GM20431 (cell line): ENCODE data around the gene PKM.

Source experiments
- in situ Hi-C: fragments of 300-500 bp; cut with MseI, MboI; formaldehyde crosslinking; loops from one replicate; pipeline ENCODE4 v1.15.0; 2020; ENCODE audit warnings: low sequenced_read_pairs; ENCODE audit not compliant: unreplicated experiment

PKM gene

DNA sequence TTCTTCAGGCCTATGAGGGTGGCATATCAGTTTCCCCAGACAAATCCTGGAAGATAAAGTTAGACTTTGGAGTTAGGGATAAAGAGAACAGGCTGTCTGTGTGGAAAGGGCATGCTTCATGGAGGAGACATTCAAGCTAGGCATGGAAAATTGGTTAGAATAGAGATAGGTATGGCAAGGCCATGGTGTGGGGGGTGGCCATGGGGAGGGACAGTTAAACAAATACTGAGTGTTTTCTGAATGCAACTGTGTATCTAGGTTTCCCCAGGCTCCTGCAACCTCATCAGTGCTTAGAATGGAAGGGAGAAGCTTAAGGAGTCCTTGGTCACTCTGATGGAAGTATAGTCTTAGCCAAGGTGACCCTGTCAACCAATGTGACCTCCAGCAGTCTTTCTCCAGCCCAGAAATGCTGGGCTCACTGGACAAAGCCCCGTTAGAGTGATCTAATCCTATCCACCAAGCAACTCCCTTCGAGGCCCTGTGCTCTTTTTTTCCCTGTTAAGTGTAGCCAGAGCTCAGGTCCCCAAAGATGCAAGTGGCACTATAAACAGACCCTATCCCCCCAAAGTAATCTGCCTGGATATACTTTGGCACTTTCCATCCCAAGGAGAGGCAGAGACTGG is 5.5 kb upstream of the PKM start:
- in situ Hi-C loops, result no loop called here

GRCh38 chr15:72235298-72235697 is 4.3 kb upstream of the PKM start:
- in situ Hi-C loops, result no loop called here

GRCh38 chr15:72233769-72234168 is 2.8 kb upstream of the PKM start:
- in situ Hi-C loops, result no loop called here

DNA sequence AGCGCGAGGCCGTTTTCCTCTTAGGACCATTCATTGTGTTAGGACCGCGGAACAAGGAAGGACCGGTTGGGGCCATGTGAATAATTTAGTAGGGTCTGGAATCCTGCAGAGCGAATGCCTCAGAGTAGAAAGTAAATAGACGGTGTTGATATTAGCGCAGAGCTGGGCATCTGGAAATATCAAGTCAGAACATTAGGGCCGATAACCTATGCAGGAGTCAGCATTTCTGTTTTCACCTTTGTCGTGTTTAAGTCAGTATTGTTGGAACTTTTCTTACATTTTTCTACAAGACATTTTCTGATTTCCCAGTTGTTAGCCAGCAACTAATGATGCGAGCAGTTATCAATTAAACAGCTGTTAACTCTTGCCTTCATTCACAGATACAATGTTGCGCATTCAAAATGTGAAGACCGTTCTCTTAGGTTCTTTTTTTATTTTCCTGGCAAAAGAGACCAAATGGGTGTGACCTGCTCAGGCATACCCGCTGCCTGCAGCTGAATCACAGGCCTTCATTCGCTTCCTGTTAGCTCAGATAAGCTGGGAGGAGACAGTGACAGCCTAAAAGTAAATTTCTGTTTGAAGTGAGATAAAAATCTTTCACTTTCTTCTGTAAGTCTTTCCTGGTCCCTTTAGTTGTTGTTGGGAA is 966 bp upstream of the PKM start:
- in situ Hi-C loops, result no loop called here

GRCh38 chr15:72230197-72231065 is 559 bp downstream of the PKM start:
- in situ Hi-C loops, result no loop called here

DNA sequence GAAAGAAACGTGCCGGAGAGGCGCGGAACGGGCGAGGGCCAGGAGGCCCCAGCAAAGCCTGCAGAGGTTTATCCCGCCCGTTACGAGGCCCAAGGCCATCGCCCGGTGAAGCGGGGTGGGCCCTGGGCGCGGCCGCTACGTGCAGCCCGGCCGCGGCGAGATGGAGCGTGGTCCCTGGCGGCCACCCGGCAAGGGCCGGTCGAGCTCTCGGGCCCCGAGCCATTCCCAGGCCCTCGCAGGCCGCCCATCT is 1.1 kb downstream of the PKM start:
- in situ Hi-C loops, result no loop called here

DNA sequence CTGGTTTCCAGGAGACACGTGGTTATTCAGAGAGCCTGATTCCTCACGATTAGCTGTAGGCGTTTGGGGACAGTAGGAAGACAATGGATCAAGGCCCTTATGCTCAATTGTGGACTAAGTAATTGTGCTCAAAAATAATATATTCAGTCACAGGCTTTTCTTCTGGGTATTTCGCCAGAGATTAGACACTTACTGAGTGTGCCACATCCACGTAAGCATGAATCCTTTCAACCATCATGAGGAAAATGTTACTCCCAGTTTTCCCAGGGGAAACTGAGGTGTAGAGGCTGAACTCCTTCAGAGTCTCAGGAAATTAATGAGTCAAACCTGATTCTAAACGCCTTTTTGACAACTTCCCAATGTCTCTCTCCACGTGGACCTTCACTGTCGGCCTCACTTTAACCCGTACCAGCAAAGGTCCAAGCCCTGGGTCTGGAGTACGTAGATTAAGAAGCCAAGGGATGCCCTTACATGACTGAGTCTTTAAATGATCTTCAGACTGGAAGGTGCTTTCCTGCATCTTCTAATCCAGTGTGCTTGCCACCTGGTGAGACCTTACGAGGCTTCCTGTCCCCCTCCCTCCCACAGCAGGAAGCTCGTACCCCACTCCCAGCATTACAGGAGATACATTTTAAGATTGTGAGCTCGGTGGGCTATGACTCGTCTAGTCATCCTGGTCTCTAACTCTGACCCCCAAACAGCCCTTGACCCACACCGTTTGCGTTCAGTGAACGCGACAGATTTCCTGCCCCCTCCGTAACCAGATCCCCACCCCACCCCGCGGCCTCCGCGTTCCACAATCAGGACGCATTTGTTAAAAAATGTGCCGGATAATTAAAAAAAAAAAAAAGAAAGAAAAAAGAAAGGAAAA is 1.7 kb downstream of the PKM start:
- in situ Hi-C loops, result no loop called here

- in situ Hi-C loops, result no loop called here
Measured at GRCh38 chr15:72227720-72228119, 3.3 kb downstream of the PKM start.

DNA sequence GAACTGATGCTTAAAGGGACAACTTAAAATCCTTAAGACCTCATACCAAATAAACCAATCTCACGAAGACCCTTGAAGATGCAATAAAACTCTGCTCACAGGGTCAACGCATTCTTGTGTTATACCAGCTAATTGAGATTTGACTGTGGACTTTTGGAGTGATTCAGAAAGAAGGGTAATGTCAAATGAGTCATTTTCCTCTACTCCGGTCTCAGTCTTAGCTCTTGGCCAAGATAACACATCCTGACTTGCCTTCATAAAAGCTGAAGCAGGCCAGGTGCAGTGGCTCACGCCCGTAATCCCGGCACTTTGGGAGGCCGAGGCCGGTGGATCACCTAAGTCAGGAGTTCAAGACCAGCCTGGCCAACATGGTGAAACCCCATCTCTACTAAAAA is 3.8 kb downstream of the PKM start:
- in situ Hi-C loops, result no loop called here

- in situ Hi-C loops, result no loop called here
Measured at GRCh38 chr15:72223278-72223677, 7.7 kb downstream of the PKM start.

DNA sequence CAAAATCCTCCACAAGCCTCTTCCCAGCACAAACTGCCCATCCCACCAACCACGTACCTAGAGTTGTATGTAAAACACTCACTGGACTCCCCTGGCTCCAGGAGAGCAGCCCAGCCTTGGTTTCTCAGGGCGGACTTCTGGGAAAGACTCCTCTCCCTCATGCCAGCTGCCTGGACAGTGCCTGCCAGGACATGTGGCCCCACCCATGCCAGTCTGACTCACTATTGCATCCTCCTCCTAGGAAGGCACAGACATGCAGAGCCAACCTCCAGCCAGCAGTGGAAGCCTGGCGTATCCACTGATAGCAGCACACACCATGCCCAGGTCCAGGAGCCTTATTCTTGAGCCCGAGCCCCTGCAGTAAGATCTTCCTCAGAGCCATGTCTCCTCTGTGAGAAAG is 8.6 kb downstream of the PKM start:
- in situ Hi-C loops, result no loop called here

DNA sequence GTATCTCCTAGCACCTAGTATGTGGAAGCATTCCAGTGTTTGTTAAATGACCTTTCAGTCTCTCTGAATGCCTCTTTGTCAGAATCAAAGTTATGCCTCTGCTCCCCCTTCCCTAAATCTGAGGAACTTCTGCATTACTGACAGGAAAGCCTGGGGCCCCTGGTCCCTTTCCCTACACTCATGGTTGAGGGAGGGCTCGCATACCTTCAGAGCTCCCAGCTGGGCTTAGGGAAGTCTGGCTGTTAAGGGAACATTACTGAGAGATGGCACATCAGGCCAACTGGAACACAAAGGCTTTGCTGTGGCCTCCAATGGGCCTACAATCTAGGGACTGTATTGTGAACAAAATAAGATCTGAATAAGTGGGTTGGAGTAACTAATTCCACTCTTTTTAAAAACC is 10.3 kb downstream of the PKM start:
- in situ Hi-C loops, result no loop called here

DNA sequence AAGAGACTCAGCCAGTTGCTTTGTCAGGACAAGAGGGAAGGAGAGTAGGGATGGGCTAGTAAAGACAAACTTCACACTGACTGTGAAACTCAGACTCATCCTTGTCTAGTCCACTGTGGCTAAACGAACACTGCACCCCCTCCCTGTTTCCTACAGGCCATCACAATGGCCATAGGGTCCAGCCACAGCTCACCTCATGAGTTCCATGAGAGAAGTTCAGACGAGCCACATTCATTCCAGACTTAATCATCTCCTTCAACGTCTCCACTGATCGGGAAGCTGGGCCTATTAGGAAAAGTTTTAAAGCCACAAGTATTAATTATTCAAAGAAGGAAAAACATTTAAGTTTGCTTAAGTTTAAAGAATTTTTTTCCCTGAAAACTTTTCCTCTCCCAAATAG is 13.8 kb downstream of the PKM start:
- in situ Hi-C loops, result no loop called here

GRCh38 chr15:72216079-72216478 is 14.9 kb downstream of the PKM start:
- in situ Hi-C loops, result no loop called here

DNA sequence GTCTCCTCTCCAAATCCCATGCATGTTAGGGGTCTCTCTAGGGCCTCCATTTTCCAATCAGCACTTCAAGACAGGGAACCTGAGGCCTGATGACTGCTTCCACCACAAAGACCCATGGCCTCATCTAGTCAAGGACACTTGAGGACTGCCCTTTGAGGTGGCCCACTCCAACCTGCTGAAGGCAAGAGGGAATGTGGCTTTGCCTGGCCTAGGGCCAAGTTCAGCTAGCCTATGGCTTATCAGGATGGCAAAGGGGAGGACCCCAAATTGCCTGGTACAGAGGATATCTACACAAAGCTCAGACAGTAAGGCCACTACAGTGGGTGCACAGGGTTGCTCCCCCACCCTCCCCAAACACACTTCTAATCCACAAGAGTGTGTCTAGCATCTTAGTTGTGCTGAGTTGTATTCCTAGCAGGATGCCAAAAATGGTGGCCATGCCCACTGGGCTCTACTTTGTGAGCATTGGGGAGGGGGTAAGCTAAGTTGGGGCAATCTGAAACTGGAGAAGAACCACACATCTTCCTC is 23.4 kb downstream of the PKM start:
- in situ Hi-C loops, result no loop called here

DNA sequence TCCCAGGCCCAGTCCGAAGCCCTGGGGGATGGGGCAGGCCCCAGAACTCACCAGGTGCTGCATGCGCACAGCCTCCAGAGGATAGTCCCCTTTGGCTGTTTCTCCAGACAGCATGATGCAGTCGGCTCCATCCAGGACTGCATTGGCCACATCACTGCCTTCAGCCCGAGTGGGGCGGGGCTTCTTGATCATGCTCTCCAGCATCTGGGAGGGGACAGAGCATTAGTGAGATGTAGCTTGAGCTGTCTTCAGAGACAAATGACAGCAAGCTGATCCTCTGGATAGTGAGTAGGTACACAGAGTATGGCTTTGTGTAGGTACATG is 24.4 kb downstream of the PKM start:
- in situ Hi-C loops, result no loop called here

GRCh38 chr15:72205896-72206676 is 24.9 kb downstream of the PKM start:
- in situ Hi-C loops, result no loop called here

DNA sequence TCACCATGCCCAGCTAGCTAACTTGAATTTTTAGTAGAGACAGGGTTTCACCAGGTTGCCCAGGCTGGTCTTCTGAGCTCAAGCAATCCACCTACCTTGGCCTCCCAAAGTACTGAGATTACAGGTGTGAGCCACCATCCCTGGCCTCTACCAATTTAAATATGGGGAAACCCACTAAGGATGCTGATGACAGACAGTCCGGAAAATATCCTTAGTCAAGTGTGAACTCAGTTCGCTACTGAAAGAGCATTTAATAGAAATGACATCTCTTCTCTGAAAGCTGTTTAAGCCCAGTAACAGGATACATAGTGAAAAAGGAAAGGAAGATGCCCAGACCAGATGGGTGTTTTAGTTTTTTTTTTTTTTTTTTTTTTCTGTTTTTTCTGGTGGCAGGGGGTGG is 25.7 kb downstream of the PKM start:
- in situ Hi-C loops, result no loop called here

DNA sequence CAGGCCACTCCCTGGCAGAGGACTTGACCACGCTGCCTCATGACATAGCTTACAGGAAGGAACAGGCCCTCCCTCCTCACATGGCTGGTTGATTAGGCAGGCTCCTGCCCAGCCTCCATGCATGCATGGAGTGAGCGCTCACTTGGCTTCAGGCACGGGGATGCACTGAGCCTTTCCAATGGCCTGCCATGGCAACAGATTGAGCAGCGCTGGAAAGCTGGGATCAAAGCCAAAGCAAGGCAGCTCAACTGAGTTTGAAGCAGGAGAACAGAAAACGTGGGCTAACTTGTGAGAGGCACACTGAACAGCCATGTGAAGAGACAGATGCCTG is 27.5 kb downstream of the PKM start:
- in situ Hi-C loops, result no loop called here
